IMR-90 (cell line): ENCODE measurements around the gene CAND1.

ENCODE experiments used
- CEBPB ChIP-seq: IDR thresholded peaks from 2 replicates; pipeline ENCODE4 v1.6.1; 2012; ENCODE audit warnings: low read depth, low read length, improper control_type of control experiment
- CTCF ChIP-seq: conservative IDR thresholded peaks from 2 replicates; pipeline ENCODE4 v1.5.1; 2012; ENCODE audit warnings: mild to moderate bottlenecking, low read depth, low read length, improper control_type of control experiment
- MXI1 ChIP-seq: IDR thresholded peaks from 2 replicates; pipeline ENCODE4 v1.6.1; 2012; ENCODE audit warnings: low read depth, mild to moderate bottlenecking, low read length, moderate library complexity, borderline replicate concordance
- POLR2A ChIP-seq: IDR thresholded peaks from 2 replicates; pipeline ENCODE4 v1.6.1; 2012; ENCODE audit warnings: mild to moderate bottlenecking, low read depth, low read length
- RAD21 ChIP-seq: IDR thresholded peaks from 2 replicates; pipeline ENCODE4 v1.6.1; 2012; ENCODE audit warnings: low read length, improper control_type of control experiment
- SMC3 ChIP-seq: fragments of 150-350 bp; IDR thresholded peaks from 2 replicates; pipeline ENCODE4 v1.6.1; 2016; ENCODE audit warnings: low read depth, mild to moderate bottlenecking, antibody characterized with exemption, low read length, moderate library complexity
- USF2 ChIP-seq: fragments of 150-350 bp; IDR thresholded peaks from 2 replicates; pipeline ENCODE4 v1.6.1; 2017; ENCODE audit warnings: mild to moderate bottlenecking, antibody characterized with exemption, low read length, low read depth

- TF ChIP-seq USF2 (no peak), SMC3 (no peak), CTCF (no peak), POLR2A (no peak), CEBPB (no peak), RAD21 (no peak), MXI1 (no peak)
These were observed 10.9 kb downstream of the CAND1 start for GRCh38 chr12:67280088-67280487.
